Measurements from ENCODE around the gene BANF1. TPM values are rescaled to one million over a fixed set of nuclear protein-coding genes. Genes with fewer than 3 reads are reported as not detected.

BANF1 gene
- total and polyA plus RNA-seq, 2 of the 13 experiments (the other 11 are each of a cell fraction or from before 2014, with no cell fraction given), result 40.5 to 86.5 TPM

DNA sequence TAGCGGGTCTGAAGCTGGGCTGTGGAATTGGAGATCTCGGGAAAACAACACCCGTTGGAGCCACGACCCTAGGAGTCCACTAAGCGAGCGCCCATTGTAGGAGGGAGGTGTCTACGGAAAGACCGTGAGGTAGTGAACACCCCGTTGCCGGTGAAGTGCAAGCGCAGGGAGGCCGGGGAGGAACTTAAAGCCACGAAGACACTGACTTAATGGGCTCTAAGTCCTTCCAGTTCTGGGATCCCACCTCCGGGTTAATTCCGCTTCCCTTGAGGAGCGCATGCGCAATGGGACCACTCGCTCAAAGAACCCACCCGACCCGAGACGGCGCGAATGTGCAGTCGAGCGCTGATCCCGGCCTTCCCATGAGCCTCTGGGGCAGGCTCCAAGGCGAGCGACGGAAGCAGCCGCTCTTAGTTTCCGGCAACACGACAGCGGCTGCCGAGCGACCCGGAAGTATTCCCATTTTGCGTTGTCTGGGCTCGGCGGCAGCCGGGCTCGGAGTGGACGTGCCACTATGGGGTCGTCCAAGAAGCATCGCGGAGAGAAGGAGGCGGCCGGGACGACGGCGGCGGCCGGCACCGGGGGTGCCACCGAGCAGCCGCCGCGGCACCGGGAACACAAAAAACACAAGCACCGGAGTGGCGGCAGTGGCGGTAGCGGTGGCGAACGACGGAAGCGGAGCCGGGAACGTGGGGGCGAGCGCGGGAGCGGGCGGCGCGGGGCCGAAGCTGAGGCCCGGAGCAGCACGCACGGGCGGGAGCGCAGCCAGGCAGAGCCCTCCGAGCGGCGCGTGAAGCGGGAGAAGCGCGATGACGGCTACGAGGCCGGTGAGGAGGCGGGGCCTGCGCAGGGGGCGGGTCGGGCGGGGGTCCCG is 40.8 kb upstream of the BANF1 start, which contains the start of gene SART1 (continued):
- TF ChIP-seq, protein P1, sequence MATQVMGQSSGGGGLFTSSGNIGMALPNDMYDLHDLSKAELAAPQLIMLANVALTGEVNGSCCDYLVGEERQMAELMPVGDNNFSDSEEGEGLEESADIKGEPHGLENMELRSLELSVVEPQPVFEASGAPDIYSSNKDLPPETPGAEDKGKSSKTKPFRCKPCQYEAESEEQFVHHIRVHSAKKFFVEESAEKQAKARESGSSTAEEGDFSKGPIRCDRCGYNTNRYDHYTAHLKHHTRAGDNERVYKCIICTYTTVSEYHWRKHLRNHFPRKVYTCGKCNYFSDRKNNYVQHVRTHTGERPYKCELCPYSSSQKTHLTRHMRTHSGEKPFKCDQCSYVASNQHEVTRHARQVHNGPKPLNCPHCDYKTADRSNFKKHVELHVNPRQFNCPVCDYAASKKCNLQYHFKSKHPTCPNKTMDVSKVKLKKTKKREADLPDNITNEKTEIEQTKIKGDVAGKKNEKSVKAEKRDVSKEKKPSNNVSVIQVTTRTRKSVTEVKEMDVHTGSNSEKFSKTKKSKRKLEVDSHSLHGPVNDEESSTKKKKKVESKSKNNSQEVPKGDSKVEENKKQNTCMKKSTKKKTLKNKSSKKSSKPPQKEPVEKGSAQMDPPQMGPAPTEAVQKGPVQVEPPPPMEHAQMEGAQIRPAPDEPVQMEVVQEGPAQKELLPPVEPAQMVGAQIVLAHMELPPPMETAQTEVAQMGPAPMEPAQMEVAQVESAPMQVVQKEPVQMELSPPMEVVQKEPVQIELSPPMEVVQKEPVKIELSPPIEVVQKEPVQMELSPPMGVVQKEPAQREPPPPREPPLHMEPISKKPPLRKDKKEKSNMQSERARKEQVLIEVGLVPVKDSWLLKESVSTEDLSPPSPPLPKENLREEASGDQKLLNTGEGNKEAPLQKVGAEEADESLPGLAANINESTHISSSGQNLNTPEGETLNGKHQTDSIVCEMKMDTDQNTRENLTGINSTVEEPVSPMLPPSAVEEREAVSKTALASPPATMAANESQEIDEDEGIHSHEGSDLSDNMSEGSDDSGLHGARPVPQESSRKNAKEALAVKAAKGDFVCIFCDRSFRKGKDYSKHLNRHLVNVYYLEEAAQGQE (IDR thresholded peaks at IDR 0.05; ENCODE audit: borderline replicate concordance in 1 of 2, low read depth in 1 of 2, low read length in 2 of 2), result peak in 1 of 2 experiments; percentile 69; a peak in 1 of 4 replicates
- TF ChIP-seq, protein P2, sequence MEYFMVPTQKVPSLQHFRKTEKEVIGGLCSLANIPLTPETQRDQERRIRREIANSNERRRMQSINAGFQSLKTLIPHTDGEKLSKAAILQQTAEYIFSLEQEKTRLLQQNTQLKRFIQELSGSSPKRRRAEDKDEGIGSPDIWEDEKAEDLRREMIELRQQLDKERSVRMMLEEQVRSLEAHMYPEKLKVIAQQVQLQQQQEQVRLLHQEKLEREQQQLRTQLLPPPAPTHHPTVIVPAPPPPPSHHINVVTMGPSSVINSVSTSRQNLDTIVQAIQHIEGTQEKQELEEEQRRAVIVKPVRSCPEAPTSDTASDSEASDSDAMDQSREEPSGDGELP (IDR thresholded peaks at IDR 0.05; ENCODE audit: borderline replicate concordance, low read depth), result peak; percentile 45; the same call in 1 of the 2 replicates
- TF ChIP-seq PPARG (CRISPR knock-in tag; conservative IDR thresholded peaks at IDR 0.05) (0 out of 2 replicates have a peak, but pooled peaks have one; percentile 26), ZNF17 (CRISPR knock-in tag; IDR thresholded peaks at IDR 0.05) (no peak), HOXA3 (CRISPR knock-in tag; IDR thresholded peaks at IDR 0.05) (peak; percentile 94), ARNT (IDR thresholded peaks at IDR 0.05) (no peak), MYC (CRISPR knock-in tag; IDR thresholded peaks at IDR 0.05; ENCODE audit: borderline replicate concordance) (peak; percentile 75), NFYC (CRISPR knock-in tag; IDR thresholded peaks at IDR 0.05) (no peak), ZNF543 (CRISPR knock-in tag; IDR thresholded peaks at IDR 0.05) (peak; percentile 78), AGO1 (IDR thresholded peaks at IDR 0.05; ENCODE audit: low read depth, low read length, poor library complexity, severe bottlenecking) (peak; percentile 62), ZNF460 (CRISPR knock-in tag; IDR thresholded peaks at IDR 0.05; ENCODE audit: borderline replicate concordance) (no peak; the same call in 1 of the 2 replicates), MIER2 (CRISPR knock-in tag; IDR thresholded peaks at IDR 0.05) (peak; percentile 22; the same call in 1 of the 2 replicates), ZNF839 (CRISPR knock-in tag; IDR thresholded peaks at IDR 0.05; ENCODE audit: borderline replicate concordance) (peak; percentile 27; the same call in 1 of the 2 replicates), ZNF432 (CRISPR knock-in tag; IDR thresholded peaks at IDR 0.05; ENCODE audit: borderline replicate concordance) (no peak), NR1H2 (CRISPR knock-in tag; IDR thresholded peaks at IDR 0.05; ENCODE audit: borderline replicate concordance, low read depth) (no peak), ZNF205 (CRISPR knock-in tag; IDR thresholded peaks at IDR 0.05) (peak; percentile 58; the same call in 1 of the 2 replicates), BRD4 (CRISPR knock-in tag; IDR thresholded peaks at IDR 0.05) (no peak)
- TF ChIP-seq, protein P3, sequence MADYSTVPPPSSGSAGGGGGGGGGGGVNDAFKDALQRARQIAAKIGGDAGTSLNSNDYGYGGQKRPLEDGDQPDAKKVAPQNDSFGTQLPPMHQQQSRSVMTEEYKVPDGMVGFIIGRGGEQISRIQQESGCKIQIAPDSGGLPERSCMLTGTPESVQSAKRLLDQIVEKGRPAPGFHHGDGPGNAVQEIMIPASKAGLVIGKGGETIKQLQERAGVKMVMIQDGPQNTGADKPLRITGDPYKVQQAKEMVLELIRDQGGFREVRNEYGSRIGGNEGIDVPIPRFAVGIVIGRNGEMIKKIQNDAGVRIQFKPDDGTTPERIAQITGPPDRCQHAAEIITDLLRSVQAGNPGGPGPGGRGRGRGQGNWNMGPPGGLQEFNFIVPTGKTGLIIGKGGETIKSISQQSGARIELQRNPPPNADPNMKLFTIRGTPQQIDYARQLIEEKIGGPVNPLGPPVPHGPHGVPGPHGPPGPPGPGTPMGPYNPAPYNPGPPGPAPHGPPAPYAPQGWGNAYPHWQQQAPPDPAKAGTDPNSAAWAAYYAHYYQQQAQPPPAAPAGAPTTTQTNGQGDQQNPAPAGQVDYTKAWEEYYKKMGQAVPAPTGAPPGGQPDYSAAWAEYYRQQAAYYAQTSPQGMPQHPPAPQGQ (CRISPR knock-in tag; IDR thresholded peaks at IDR 0.05; ENCODE audit: borderline replicate concordance), result no peak
- TF ChIP-seq, protein P4, sequence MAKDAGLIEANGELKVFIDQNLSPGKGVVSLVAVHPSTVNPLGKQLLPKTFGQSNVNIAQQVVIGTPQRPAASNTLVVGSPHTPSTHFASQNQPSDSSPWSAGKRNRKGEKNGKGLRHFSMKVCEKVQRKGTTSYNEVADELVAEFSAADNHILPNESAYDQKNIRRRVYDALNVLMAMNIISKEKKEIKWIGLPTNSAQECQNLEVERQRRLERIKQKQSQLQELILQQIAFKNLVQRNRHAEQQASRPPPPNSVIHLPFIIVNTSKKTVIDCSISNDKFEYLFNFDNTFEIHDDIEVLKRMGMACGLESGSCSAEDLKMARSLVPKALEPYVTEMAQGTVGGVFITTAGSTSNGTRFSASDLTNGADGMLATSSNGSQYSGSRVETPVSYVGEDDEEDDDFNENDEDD (CRISPR knock-in tag; IDR thresholded peaks at IDR 0.05; ENCODE audit: borderline replicate concordance), result peak; percentile 86; the same call in 1 of the 2 replicates
- TF ChIP-seq, protein P5, sequence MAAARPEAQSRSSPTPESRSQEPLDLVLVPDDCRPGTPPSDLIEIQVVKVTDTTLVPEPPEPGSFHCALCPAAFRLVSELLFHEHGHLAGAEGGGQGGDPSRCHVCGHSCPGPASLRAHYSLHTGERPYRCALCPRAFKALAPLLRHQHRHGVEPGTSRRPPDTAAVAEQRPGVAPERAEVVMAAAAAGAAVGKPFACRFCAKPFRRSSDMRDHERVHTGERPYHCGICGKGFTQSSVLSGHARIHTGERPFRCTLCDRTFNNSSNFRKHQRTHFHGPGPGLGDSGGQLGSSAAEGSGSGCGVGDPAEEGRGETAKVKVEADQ (CRISPR knock-in tag; IDR thresholded peaks at IDR 0.05; ENCODE audit: borderline replicate concordance), result peak; percentile 85

Measured in HepG2 (cell line).